Nucleus accumbens (tissue), 56 donors: ENCODE data around the gene CHPF.

Experiments used
- DNase-seq, 56 donors: peaks; one replicate each; lab custom pipeline; 2025; lab: John Stamatoyannopoulos, UW

CHPF gene, protein sequence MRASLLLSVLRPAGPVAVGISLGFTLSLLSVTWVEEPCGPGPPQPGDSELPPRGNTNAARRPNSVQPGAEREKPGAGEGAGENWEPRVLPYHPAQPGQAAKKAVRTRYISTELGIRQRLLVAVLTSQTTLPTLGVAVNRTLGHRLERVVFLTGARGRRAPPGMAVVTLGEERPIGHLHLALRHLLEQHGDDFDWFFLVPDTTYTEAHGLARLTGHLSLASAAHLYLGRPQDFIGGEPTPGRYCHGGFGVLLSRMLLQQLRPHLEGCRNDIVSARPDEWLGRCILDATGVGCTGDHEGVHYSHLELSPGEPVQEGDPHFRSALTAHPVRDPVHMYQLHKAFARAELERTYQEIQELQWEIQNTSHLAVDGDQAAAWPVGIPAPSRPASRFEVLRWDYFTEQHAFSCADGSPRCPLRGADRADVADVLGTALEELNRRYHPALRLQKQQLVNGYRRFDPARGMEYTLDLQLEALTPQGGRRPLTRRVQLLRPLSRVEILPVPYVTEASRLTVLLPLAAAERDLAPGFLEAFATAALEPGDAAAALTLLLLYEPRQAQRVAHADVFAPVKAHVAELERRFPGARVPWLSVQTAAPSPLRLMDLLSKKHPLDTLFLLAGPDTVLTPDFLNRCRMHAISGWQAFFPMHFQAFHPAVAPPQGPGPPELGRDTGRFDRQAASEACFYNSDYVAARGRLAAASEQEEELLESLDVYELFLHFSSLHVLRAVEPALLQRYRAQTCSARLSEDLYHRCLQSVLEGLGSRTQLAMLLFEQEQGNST

DNA sequence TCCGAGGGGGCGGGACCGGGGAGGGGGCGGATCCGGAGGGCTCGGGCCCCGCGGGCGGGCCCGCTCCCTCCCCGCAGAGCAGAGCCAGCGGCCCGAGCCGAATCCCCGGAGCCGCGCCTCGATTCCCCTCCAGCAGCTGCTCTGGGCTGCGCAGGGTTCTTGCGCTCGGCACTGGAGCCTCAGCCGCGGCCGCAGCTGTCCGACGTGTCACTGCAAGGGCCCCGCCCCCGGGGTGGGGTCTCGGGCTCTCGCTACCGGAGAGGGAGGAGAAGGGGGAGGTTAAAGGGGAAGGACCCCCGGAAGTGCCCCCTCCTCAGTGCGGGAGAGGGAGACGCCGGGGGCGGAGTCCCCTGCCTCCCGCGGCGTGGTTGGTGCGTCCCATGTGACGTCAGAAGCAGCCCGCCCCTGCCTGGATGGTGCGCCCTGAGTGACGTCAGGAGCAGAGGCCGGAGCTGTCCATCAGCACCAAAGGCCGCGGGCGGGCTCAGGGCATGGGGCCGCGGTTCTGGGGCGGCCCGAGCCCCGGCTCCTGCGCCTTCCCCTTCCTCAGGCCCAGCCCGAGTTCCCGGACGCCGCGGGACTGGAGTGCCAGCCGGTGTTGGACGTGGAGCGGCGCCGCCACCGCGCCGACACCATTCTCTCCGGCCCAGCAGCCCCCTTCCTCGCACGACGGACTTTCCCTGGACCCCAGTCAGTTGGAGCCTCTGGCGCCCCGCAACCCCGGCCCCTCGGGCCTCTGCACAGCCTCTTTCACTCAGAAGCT is at the start of gene CHPF, which contains the start of gene TMEM198:
Gene CHPF, minus strand, starts transcription at position 214 of the 763 bp plus-strand sequence. CDS start 271 bp downstream, outside the sequence.
Gene TMEM198, plus strand, starts transcription at position 433 of the 763 bp plus-strand sequence. CDS start 700 bp downstream, outside the sequence.
- peak; percentile 87 to 100 (median 98) for DNase-seq

DNA sequence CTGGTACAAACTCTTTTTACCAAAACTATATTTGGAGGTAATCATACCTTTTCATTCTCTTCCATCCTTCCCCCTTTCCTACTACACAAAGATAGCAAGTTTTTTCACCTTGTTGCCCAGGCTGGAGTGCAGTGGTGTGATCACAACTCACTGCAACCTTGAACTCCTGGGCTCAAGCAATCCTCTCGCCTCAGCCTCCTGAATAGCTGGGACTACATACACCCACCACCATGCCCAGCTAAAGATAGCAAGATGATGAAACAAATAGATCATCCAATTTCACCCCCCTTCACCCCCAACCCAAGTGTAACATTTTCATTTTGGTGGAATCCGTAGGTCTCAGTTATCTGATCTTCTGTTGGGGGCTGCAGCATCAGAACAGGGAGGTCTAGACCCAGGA is 49.5 kb upstream of the CHPF start:
- no peak for DNase-seq

DNA sequence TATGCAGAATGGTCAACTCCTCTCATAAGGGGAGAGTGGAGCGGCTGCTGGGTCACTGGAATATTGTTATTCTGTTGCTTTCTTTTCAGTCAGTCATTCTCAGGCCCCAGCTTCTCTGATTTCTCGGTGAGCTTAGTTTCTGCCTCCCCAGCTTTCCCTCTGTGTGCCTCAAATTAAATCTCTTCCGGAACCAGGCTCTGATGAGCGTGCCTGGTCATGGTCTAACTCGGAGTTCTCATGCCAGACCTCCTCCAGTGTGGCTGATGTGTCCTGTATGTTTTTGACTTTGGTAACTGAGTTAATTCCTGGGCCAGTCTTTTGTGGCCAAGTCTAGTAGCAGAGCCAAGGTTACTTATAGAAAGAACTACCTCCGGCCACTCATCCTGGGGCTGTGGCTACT is 49.1 kb upstream of the CHPF start:
- no peak for DNase-seq

DNA sequence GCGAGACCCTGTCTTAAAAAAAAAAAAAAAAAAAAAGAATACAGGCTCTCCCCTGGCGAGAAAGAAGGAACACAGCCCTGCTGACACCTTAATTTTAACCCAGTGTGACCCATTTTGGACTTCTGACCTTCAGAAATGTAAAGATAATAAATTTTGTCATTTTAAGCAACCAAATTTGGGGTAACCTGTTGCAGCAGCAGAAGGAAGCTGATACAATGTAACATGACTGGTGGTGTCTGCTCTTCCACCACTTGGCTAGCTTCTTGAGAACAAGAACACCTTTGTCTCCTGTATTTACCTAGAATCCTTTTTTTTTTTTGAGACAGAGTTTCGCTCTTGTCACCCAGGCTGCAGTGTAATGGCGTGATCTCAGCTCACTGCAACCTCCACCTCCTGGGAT is 47.5 kb upstream of the CHPF start:
- no peak for DNase-seq

DNA sequence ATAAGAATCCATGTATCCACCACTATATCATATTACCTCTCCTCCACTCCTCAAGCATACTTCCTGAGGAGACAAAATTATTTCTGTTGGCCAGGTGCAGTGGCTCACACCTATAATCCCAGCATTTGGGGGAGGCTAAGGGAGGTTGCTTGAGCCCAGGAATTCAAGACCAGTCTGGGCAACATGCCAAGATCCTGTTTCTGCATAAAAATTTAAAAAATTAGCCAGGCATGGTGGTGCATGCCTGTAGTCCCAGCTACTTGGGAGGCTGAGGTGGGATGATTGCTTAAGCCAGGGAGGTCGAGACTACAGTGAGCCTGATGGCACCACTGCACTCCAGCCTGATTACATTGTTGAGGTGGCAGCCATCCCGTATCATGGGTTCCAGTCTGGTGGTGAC is 37.7 kb upstream of the CHPF start:
- no peak for DNase-seq

DNA sequence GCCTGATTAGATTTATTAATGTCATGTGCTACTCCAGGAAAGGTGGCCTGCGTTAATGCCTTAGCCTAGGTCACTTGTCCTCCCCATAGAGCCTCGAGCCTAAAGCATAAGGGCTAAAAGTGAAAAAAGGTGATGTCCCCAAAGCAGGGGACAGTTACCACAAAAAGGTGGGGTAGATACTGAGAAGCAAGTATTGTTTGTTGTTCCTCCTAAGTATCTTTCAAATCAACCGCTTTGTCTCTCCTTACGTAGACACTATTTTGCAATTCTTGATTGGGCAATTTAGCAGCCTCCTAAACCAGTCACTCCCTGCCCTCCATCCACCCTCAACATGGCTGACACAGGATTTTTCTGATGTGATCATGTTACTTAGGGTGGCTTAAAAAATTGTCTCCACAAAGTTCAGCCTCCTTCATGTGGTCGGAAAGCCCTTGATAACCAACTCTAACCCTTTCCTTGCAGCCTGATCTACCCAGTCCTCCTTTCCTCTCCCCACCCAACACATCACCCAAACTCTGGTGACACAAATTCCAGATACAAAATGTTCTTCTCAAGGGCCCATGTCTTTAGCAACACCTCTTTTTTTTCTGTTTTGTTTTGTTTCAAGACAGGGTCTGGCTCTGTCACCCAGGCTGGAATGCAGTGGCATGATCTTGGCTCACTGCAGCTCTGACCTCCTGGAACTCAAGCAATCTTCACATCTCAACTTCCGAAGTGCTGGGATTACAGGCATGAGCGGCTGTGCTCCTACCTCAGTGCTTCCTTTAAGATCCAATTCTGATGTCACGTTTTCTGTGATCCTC is 35.4 kb upstream of the CHPF start:
- no peak for DNase-seq

DNA sequence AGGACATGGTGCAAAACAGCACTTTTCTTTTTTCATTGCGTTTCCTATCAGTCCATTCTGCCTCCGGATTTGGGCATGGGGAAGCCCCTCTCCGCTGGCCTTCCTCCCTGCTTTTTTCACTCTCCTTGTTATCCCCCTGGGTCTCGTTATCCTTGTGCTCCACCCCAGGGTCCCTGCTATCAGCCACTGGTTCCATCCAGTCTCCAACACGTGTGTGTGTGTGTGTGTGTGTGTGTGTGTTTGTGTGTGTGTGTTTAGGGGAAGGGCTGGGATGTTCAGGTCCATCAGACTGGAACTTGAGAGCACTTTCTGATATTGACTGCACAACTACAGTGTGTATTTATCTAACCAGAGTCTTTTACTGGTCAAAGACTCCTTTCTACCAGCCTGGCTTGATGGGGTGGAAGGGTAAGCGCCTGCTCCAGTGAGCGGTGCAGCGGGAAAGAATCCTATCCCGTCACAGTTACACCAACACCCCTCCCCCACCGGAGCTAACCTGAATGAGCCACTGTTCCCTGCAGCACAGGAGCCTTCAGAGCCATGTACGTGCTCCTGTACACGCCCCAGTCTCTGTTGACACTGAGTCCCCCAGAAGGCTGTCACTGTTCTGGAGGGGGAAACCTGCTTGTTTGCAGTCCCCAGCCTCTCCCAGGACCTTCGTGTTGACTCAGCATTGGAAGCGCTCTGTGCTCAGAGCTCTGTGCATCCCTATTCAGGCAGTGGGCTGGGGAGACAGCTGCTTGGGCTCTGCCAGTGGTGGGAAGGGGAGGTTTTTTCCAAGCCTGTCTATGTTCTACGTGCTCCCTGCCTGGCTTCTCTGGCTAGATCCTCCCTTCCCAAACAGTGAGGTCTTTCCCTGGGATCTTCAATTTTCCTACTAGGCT is 33.1 kb upstream of the CHPF start:
- DNase-seq = peak in 31 of 56 donors; percentile 4 to 68 (median 22)

DNA sequence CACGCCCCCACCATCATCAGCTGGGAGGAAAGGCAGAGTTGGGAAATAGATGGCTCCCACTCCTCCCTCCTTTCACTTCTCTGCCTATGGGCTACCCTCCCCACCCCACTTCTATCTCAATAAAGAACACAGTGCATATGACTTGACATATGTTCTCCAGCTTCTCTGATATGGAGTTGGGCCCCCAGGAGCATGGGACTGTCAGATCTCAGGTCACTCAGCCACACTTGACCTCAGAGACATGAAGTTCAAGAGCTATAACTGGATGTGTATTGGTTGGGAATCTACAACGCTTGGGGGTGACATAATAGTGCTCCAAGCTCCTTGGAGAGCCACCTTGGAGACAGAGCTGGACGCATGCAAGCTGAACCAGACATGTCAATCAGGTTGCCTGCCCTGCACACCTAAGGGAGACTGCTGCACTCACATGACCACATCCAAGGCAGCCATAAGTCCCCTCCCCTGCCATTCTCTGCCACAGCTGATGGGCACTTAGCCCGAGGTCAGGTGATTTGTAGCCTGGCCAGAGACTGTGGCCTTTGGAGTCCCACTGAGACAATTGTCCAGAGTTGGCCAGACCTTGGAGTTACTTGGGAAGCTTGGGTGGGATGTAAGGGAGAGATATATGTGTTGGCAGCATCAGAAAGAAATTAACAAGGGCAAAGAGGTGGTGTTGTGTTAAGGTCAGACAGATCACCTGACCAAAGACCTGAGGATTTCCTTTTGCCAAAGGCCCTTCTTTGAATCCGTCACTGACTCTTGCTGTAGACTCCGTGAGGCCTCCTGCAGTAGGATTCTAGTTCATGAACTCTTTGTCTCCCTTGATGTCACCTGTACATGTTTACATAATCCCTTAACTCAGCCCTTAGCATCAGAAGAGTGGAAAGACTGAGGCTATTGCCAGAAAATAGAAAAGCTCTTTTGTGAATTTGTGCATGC is 32.2 kb upstream of the CHPF start:
- no peak for DNase-seq

DNA sequence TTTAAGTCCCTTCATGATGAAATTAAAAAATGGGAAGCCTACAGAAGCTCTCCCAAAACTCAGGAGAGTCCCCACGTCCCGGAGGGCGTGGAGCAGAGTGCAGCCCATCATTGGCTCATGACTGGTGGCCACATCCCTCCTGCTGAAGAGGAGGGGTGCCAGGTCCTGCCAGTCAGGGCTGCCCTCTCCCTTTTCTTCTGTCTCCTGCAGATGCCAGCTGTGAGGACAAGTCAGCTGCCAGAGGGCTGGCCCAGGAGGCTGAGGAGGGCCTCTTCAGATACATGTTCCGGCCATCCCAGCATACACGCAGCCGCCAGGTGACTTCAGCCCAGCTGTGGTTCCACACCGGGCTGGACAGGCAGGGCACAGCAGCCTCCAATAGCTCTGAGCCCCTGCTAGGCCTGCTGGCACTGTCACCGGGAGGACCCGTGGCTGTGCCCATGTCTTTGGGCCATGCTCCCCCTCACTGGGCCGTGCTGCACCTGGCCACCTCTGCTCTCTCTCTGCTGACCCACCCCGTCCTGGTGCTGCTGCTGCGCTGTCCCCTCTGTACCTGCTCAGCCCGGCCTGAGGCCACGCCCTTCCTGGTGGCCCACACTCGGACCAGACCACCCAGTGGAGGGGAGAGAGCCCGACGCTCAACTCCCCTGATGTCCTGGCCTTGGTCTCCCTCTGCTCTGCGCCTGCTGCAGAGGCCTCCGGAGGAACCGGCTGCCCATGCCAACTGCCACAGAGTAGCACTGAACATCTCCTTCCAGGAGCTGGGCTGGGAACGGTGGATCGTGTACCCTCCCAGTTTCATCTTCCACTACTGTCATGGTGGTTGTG is 31.1 kb upstream of the CHPF start:
- DNase-seq = no peak

DNA sequence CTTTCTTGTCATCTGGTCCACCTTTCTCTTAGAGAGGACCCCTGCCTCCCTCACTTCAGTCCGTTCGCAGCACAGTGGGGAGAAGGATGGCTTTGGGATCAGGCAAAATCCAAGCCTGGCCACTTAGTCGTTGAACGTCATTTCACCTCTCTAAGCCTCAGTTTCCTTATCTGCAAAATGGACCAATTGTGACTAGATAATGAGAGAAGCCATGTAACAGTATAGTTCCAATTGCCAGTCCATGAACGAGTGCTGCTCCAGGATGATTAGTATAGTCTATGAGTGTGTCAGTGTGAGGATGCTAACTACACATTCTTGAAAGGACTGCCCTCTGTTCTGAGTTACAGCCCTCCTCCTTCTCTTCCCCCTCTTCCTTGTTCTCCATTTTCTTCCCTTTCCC is 29.6 kb upstream of the CHPF start:
- no peak for DNase-seq

DNA sequence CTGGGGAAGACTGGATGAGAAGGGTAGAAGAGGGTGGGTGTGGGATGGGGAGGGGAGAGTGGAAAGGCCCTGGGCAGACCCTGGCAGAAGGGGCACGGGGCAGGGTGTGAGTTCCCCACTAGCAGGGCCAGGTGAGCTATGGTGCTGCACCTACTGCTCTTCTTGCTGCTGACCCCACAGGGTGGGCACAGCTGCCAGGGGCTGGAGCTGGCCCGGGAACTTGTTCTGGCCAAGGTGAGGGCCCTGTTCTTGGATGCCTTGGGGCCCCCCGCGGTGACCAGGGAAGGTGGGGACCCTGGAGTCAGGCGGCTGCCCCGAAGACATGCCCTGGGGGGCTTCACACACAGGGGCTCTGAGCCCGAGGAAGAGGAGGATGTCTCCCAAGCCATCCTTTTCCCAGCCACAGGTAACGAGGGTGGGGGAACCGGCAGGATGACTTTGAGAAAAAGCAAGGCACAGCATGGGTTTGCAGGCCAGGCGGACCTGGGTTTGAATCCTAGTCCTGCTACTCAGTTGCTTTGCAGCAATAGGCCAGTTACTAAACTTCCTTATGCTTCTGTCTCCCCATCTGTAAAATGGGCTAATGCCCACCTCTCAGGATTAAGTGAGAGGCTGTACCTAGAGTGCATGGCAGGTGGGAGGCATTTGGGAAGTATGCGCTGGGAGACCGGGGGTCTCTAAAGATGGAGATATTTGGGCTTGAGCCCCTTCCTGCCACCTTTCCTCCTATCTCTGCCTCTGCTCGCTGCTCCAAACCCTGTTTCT is 28.8 kb upstream of the CHPF start, which contains the start of gene INHA:
Gene INHA, plus strand, starts transcription at position 74 of the 765 bp plus-strand sequence. Its CDS starts 65 bp downstream, at position 139.
- no peak for DNase-seq

DNA sequence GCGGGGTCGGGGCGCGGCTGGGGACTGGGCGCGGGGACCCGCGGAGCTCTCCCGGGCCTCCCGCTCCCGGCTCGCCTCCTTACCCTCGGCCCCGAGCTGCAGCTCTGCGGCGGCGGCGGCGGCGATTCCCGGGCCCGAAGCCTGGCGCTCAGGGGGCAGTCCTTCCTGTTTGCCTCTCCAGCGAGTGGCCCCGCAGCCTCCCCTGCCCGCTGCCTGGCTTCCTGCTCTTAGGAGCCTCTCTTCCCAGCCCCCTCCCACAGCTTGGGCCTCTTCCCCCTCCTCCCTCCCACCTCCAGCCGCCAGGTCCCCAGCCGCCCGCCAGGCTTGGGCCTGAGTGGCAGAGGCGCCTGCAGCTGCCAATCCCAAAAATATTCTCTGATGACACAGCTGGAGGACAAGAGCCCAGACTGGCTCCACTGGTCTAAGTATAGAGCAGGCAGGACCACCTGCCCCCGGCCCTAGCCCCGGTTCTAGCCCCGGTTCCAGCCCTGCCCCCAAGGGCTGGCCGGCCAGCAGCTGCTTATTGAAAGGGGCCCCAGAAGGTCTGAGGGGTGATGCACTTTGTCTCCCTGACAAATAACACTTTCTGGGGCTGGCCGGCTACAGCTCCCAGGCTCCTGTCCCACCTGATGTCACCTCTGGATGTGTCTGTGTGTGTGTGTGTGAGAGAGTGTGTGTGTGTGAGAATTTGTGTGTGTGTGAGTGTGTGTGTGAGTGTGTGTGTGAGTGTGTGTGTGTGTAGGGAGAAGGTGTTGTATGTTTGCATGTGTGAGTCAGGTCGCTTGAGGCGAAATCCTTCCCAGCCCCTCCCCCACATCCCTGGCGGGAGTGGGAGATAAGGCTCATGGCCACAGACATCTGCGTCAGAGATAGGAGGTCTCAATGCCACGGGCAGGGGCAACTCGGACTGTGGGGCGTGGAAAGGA is 28.0 kb upstream of the CHPF start, which contains the start of gene OBSL1:
Gene OBSL1, minus strand, starts transcription at position 229 of the 926 bp plus-strand sequence. CDS start 307 bp downstream, outside the sequence.
- peak in 37 of 56 donors; percentile 6 to 68 (median 33) for DNase-seq

DNA sequence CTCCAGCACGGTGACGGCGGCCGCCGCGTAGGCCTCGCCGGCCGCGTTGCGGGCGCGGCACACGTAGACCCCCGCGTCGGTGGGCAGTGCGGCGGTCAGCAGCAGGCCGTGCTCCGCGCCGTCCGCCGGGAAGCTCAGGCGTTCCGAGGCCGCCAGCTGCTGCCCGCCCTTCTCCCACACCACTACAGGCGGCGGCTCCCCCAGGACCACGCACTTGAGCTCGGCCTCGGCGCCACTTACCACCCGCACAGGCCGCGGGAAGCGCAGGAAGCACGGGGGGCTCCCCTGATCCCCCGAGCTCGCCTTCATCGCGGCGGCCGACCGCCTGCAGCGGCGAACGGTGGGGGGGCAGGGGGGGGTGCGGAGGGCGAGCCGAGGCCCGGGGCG is 27.3 kb upstream of the CHPF start:
- peak in 3 of 56 donors; percentile 28 to 41 (median 34) for DNase-seq

DNA sequence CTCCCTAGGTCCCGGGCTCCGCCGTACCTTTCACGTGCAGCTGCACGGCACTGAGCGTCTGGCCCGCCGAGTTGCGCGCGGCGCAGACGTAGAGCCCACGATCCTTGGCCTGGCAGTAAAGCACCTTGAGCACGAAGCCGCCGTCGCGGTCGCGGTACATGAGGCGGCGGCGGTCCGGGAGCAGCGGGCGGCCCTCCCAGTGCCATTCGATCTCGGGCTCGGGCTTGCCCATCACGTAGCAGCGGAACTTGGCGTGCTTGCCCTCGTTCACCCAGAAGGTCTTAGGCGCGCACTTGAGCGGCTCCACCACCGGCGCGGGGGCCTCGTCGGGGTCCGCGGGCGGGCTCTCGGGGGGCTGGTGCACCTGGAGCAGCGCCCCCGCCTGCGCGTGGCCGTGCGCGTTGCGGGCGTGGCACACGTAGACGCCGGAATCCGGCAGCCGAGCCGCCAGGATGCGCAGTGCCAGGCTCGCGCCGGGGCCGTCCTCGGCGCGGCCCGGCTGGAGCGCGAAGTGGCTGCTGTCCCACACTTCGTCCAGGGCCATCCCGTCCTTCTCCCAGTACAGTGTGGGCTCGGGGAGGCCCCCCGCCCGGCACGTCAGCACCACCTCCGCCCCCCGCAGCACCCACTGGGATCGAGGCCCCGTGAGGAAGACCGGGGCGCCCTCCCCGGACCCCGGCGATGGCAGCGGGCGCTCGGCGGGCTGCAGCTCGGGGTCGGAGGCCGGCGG is 26.8 kb upstream of the CHPF start:
- DNase-seq = peak in 24 of 56 donors; percentile 4 to 58 (median 23)
